Calu3 (cell line): ENCODE results near the gene DLX2. TPM values are rescaled to one million over a fixed set of nuclear protein-coding genes. Genes with fewer than 3 reads are reported as not detected.

Source experiments
- BruUV-seq: library from RNA; stranded (reverse); fragments of 400-500 nt; replicated peaks from 2 replicates; lab custom pipeline; 2021; lab: Mats Ljungman, UMichigan
- CTCF ChIA-PET: fragments of 300-600 bp; sonication (Branson Sonifier 250); formaldehyde crosslinking; loops from one replicate; lab custom pipeline; 2022; ENCODE audit warnings: antibody characterized with exemption; lab: Charles Lee
- DNase-seq: peaks from one replicate; pipeline ENCODE4 v3.0.0; 2022
- H3K27ac Mint-ChIP-seq: one replicate; pipeline ENCODE4 v1.8.0; 2022; ENCODE audit warnings: mixed read lengths; ENCODE audit not compliant: unreplicated experiment
- H3K27me3 Mint-ChIP-seq: one replicate; pipeline ENCODE4 v1.8.0; 2022; ENCODE audit warnings: mixed read lengths; ENCODE audit not compliant: unreplicated experiment
- H3K36me3 Mint-ChIP-seq: one replicate; pipeline ENCODE4 v1.8.0; 2022; ENCODE audit warnings: mild to moderate bottlenecking, moderate library complexity, mixed read lengths; ENCODE audit not compliant: insufficient read depth, unreplicated experiment
- H3K4me1 Mint-ChIP-seq: one replicate; pipeline ENCODE4 v1.8.0; 2022; ENCODE audit warnings: mild to moderate bottlenecking, low read depth, mixed read lengths; ENCODE audit not compliant: unreplicated experiment
- H3K4me3 Mint-ChIP-seq: one replicate; pipeline ENCODE4 v1.8.0; 2022; ENCODE audit warnings: mild to moderate bottlenecking, low read depth, moderate library complexity, mixed read lengths; ENCODE audit not compliant: unreplicated experiment
- H3K9me3 Mint-ChIP-seq: one replicate; pipeline ENCODE4 v1.8.0; 2022; ENCODE audit warnings: low read depth, mixed read lengths; ENCODE audit not compliant: unreplicated experiment
- intact Hi-C: fragments of 100-400 bp; cut with micrococcal nuclease; formaldehyde crosslinking; loops from one replicate; pipeline ENCODE4 v1.10.0; 2022; ENCODE audit not compliant: unreplicated experiment
- total RNA-seq: library from RNA; stranded (reverse); gene quantifications from 2 replicates; pipeline ENCODE4 v1.2.3, GENCODE V29; 2022
- TF ChIP-seq, protein P1 (sequence below): fragments of 200-600 bp; IDR thresholded peaks from one replicate; pipeline ENCODE4 v1.8.0; 2022; ENCODE audit warnings: antibody characterized with exemption; ENCODE audit not compliant: unreplicated experiment

DLX2 gene
- total RNA-seq, 1 experiment from 2014 or later, result not detected

DNA sequence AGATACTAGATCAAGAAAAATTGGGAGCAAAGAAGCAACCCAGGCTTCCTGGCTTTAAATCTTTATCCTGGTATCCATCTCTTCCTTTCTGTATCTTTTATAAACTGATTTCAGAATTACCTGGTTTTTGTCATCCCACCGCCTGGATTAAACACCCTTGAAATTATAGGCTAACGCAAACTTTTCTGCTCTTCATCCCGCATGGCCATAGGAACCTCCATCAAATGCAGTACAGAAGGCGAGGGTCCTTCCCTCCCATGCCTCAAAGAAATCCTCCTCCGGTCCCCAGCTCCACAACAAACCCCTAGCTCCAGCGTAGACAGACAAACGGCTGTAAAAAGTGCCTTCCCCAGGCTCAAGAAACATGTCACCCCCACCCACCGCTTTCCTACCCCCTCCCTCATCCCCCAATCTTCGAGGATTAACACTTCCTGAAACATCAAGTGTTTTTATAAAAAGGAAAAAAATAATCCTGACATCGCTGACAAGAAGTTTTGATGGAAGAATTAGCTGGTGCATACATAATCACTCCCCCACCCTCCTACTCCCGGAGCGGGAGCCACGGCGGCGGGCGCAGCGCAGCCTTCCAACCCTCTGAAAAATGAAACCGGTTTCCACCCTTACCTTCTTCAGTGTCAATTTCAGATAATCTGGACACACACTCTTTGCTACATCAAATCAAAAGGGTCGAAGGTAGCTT is 9.8 kb downstream of the DLX2 start:
- Mint-ChIP-seq H3K4me3 (no peak overlapping the region), H3K36me3 (peaks cover 5% of the 10 kb centered on the region), H3K9me3 (no peaks in the 10 kb centered on the region), H3K27me3 (peaks cover 95% of the 10 kb centered on the region), H3K4me1 (peaks cover 19% of the 10 kb centered on the region), H3K27ac (no peak overlapping the region)
- CTCF ChIA-PET, result interaction anchor here (0.6 kb wide), 1 partner anchor 15 kb away, joined by 3 read pairs; no protein-coding TSS in a partner anchor
- intact Hi-C loops, result no loop called here
- BruUV-seq, result no TSS peak
- TF ChIP-seq, protein P1, sequence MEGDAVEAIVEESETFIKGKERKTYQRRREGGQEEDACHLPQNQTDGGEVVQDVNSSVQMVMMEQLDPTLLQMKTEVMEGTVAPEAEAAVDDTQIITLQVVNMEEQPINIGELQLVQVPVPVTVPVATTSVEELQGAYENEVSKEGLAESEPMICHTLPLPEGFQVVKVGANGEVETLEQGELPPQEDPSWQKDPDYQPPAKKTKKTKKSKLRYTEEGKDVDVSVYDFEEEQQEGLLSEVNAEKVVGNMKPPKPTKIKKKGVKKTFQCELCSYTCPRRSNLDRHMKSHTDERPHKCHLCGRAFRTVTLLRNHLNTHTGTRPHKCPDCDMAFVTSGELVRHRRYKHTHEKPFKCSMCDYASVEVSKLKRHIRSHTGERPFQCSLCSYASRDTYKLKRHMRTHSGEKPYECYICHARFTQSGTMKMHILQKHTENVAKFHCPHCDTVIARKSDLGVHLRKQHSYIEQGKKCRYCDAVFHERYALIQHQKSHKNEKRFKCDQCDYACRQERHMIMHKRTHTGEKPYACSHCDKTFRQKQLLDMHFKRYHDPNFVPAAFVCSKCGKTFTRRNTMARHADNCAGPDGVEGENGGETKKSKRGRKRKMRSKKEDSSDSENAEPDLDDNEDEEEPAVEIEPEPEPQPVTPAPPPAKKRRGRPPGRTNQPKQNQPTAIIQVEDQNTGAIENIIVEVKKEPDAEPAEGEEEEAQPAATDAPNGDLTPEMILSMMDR, result no peak
- no peak for DNase-seq

DNA sequence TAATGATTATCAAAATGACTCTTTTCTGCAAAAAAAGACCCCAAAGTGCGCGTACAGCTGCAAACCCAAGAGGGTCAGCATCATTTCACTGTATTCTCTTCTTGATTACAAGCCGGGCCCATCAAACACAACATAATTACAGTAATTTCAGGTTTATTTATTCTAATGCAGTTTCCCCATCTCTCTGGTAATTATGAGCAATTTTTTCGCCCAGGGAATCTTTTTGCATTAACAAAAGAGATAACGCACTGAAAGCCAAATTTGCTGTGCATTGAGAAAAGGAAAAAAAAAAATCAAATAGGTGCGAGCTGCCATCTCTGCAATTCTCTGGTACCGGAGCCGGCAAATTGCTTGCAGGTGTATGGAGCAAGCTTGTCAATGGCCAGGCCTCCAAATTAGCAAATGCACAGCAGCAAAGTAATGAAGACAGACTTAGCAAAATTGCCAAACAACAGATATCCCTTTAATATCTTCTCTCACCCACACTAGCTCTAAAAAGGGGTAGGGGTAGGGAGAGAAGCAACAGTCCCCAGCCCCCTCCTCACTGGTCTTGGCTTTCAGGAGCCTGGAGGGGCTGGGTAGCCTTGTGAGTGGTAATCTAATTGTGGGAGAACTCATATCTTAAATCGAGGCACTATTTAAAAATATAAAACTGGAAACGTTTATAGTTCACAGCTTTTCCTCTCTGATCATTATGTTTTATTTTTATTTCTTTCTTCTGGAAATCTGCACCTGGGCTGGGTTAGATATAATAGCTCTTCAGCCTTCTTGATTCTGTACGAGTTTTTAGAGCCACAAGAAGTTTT is 10.7 kb downstream of the DLX2 start:
- Mint-ChIP-seq H3K4me1 (peaks cover 20% of the 10 kb centered on the region), H3K4me3 (no peak overlapping the region), H3K36me3 (peaks cover 5% of the 10 kb centered on the region), H3K27me3 (peaks cover 100% of the 10 kb centered on the region), H3K27ac (no peak overlapping the region), H3K9me3 (no peaks in the 10 kb centered on the region)
- DNase-seq, result no peak
- no TSS peak for BruUV-seq
- TF ChIP-seq, protein P1, result no peak
- intact Hi-C loops, result no loop called here
- CTCF ChIA-PET, result no interaction called here

DNA sequence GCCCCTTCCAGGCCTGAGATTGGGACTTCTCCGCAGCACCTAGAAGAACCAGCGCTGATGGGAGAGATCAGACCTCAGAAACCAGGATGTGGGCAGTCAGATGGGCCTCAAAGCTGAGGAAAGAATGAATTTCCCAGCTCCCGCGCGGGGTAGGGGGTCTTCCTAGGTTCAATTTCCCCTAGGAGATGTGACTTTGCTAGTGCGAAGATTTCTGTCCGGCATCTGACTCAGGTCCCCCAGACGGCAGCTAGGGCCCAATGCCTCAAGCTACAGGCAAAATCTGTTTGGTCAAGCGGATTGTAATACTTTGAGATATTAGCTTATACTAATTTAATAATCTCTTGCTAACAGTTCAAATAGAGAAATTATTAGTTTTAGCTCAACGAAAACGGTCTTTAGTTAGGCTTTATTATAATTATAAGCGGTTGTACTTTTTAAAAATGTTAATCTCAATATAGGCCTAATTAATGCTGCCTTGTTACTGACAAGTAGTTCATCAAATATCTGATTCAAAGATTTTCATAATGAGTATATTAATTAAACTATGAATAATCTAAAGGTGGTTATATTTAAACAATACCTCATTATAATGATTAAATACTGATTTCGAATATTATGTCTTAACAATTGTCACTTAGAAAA is 11.6 kb downstream of the DLX2 start:
- Mint-ChIP-seq H3K4me1 (peaks cover 22% of the 10 kb centered on the region), H3K27ac (no peak overlapping the region), H3K9me3 (no peaks in the 10 kb centered on the region), H3K27me3 (peaks cover 100% of the 10 kb centered on the region), H3K4me3 (no peak overlapping the region), H3K36me3 (peaks cover 5% of the 10 kb centered on the region)
- TF ChIP-seq, protein P1, result no peak
- BruUV-seq, result no TSS peak
- no peak for DNase-seq
- CTCF ChIA-PET, result no interaction called here
- intact Hi-C loops, result no loop called here

DNA sequence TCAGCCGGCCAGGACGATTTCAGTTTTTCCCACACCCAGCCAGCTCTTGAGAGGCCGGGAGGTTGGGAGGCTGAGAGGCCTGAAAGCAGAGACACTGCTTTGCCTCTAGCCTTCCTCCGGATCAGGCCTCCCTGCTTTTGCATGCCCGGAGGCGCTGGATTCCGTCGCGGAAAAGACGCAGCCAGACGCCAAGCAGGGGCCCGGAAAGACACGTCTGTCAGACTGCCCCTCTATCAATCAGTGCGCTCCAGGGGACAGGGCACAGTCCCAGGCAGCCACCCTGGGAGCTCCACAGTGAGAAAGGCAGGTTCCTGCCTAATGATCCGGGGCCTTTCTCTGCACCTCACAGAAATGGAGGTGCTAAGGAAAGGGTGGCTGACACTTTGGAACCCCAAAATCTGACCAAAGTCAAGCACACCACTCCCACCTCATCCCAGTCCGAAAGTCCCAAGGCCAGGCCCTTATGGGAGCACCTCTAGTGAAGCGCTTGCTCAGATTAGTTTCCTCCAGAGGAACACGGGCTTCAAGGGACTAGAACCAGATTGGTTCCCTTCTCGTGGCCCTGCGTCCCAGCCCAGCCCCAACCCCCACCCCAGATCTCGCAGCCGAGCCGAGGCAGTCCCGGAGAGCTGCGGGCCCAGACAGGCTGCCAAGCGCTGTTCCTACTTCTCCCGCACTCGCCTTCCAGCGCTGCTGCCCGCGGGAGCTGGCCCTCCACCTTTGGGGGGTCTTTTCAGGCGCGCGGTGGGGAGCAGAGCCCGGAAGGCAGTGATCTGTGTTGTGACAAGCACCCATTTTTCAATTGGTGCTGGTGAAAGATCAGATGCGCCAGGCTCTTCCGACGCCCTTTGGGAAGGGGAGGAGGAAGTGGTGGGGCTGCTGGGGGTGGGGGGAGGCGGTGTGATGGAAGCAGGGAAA is 12.4 kb downstream of the DLX2 start:
- no peak for DNase-seq
- Mint-ChIP-seq H3K4me1 (peaks cover 26% of the 10 kb centered on the region), H3K9me3 (no peaks in the 10 kb centered on the region), H3K4me3 (no peak overlapping the region), H3K27ac (no peak overlapping the region), H3K36me3 (peaks cover 10% of the 10 kb centered on the region), H3K27me3 (peaks cover 100% of the 10 kb centered on the region)
- TF ChIP-seq, protein P1, result no peak
- CTCF ChIA-PET, result no interaction called here
- intact Hi-C loops, result no loop called here
- BruUV-seq, result no TSS peak
